ENCODE results near the gene CRX. TPM values are rescaled to one million over a fixed set of nuclear protein-coding genes. Genes with fewer than 3 reads are reported as not detected.

CRX gene
- polyA plus RNA-seq, 2 of the 4 experiments (the other 2 are of a cell fraction), result not detected

- DNase-seq (ENCODE audit: low read depth in 1 of 2, low spot score in 1 of 2), result no peak
- ATAC-seq, result peak in 1 of 2 experiments; percentile 26; a peak in 1 of 6 replicates
- H3K4me3 ChIP-seq, result no peak overlapping the region
- no peak overlapping the region for H3K27ac ChIP-seq
- no peak for FAIRE-seq
- no peak overlapping the region for H3K4me2 ChIP-seq
- H3K4me1 ChIP-seq, result no peaks in the 10 kb centered on the region
- peaks cover 8% of the 10 kb centered on the region; the same call in 1 of the 3 replicates for H3K9me3 ChIP-seq
- ChIA-PET CTCF (interaction anchor here (0.6 to 3.4 kb wide), 4 partner anchors 12 to 39 kb away, joined by 3 to 18 read pairs (median 6); no protein-coding TSS in a partner anchor), POLR2A (no interaction called here)
- 73% methylated on average over 5 of the region's 6 CpGs for WGBS (ENCODE audit: missing lambda C conversion rate)
- TF ChIP-seq CHD4 (IDR thresholded peaks at IDR 0.05; ENCODE audit: borderline replicate concordance), result no peak
Observed at GRCh38 chr19:47824396-47824795, 2.7 kb downstream of the CRX start.

GRCh38 chr19:47826800-47827199, 5.1 kb downstream of the CRX start:
- DNase-seq (ENCODE audit: low read depth in 1 of 2, low spot score in 1 of 2) (no peak), ATAC-seq (no peak), FAIRE-seq (no peak)
- H3K4me1 ChIP-seq, result no peaks in the 10 kb centered on the region
- 79% methylated on average over 6 of the region's 6 CpGs for WGBS (ENCODE audit: missing lambda C conversion rate)
- ChIA-PET CTCF (interaction anchor here (0.7 to 3.4 kb wide), 12 partner anchors 9 to 318 kb away, joined by 3 to 18 read pairs (median 4); no protein-coding TSS in a partner anchor), POLR2A (no interaction called here)
- H3K9me3 ChIP-seq, result peaks cover 8% of the 10 kb centered on the region; the same call in 1 of the 3 replicates
- no peak overlapping the region for H3K4me3 ChIP-seq
- H3K4me2 ChIP-seq, result no peak overlapping the region
- no peak overlapping the region for H3K27ac ChIP-seq
- no peak for TF ChIP-seq ZNF302 (CRISPR knock-in tag; IDR thresholded peaks at IDR 0.05)
- TF ChIP-seq RNF2 (IDR thresholded peaks at IDR 0.05; ENCODE audit: borderline replicate concordance, low read depth), result no peak
- no peak for TF ChIP-seq EHF (CRISPR knock-in tag; IDR thresholded peaks at IDR 0.05)
- no peak for TF ChIP-seq MAFK (IDR thresholded peaks at IDR 0.05; ENCODE audit: partially characterized antibody)
- TF ChIP-seq MYC (IDR thresholded peaks at IDR 0.05; ENCODE audit: borderline replicate concordance, low read length), result no peak
- no peak for TF ChIP-seq KDM1A (IDR thresholded peaks at IDR 0.05; ENCODE audit: low read depth)
- TF ChIP-seq REST (IDR thresholded peaks at IDR 0.05), result no peak
- TF ChIP-seq RAD21 (conservative IDR thresholded peaks at IDR 0.05 in 1 of 2, IDR thresholded peaks at IDR 0.05 in 1 of 2), result no peak
- no peak for TF ChIP-seq PHF8 (IDR thresholded peaks at IDR 0.05; ENCODE audit: borderline replicate concordance, low read depth)
- no peak for TF ChIP-seq SREBF2 (IDR thresholded peaks at IDR 0.05)
- no peak for TF ChIP-seq HOXB13 (CRISPR knock-in tag; IDR thresholded peaks at IDR 0.05; ENCODE audit: low read depth)
- no peak for TF ChIP-seq JUN (IDR thresholded peaks at IDR 0.05)
- no peak for TF ChIP-seq POLR2AphosphoS2 (conservative IDR thresholded peaks at IDR 0.05; ENCODE audit: low read length)
- no peak for TF ChIP-seq HEYL (CRISPR knock-in tag; IDR thresholded peaks at IDR 0.05)
- TF ChIP-seq CEBPB (IDR thresholded peaks at IDR 0.05), result no peak
- TF ChIP-seq HMGXB4 (CRISPR knock-in tag; IDR thresholded peaks at IDR 0.05; ENCODE audit: borderline replicate concordance), result no peak
- no peak for TF ChIP-seq FOSL2 (IDR thresholded peaks at IDR 0.05)
- TF ChIP-seq FOSL2 (CRISPR knock-in tag; IDR thresholded peaks at IDR 0.05), result no peak
- no peak for TF ChIP-seq ATOH8 (CRISPR knock-in tag; IDR thresholded peaks at IDR 0.05; ENCODE audit: low read depth)
- TF ChIP-seq TP53 (CRISPR knock-in tag; IDR thresholded peaks at IDR 0.05), result no peak
- TF ChIP-seq CHD4 (IDR thresholded peaks at IDR 0.05; ENCODE audit: borderline replicate concordance), result no peak

Measured in A549 (cell line).